GM18508 (cell line): ENCODE measurements around the gene DCTD.

Source experiments
- ATAC-seq: cut with Tn5 transposase; IDR thresholded peaks from one replicate; pipeline ENCODE4 v1.9.1; 2021; ENCODE audit warnings: moderate number of reproducible peaks; ENCODE audit not compliant: insufficient read depth, unreplicated experiment

Gene DCTD

DNA sequence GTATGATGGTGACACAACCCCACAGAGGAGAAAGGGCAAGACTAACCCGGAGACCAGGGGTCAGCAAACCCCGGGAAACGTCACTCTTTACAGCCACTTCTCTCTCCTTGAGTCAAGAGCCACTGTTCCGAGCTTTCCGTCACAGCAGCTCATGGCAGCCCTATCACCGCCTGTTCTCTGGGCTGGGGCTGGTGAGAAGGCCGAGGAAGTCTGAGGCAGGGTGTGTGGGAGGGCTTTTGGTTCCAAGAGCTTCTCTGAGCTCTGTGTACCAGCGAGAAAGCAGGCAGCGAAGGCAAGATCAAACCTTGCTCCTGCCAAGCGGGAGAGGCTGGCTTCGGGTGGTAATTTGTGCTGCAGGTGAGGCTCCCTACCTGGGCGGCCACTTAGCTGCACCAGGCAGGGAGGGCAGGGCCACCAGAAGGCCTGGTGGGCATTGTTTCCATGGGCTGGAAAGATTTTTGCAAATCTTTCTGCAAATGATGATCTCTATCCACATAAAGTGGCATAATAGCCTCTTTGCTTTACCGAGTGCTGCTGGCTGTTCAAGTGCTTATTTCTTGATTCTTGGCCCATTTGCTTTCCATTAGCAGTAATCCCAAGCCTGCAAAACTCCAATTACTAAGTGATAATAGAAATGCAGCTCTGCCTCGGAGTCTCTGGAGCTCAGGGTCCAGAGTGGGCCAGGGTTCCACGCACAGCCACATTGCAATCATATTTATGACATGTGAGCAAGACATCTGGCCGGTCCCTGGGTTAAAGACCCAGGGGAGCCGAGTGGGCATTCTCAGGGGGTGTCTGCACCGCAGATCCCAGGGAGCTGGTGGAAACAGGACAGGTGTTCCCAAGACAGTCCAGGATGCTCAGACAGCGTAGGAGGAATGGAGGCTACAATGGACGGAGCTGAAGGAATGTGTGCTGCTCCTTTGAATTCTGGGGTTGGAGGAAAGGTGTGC lies 41.5 kb downstream of the DCTD start:
- ATAC-seq, result no peak

DNA sequence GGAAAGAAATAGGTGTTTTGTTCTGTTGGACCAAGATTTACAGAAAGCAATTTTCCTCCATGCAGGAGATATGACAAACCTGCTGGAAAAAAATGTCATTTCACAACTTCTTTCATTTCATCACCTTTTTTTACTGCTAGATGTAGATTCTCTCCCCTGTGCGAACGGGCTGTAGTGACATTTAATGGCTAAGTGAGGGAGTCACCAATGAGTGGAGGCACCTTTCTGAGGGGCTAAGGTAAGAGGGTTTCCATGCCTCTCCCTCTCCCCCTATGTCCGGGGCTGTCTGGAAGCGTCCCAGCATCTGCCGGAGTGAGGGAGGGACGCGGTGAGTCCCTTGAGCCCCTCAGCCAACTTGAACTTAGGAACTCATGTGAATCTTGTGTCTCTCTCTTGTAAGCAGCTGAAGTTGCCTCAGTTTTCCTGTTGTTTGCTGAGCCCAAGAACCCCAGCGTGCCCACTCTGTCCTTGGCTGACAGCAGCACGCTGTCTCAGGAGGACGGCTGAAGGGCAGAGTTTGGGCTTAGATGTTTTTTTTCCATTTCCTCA lies 42.3 kb downstream of the DCTD start:
- no peak for ATAC-seq

DNA sequence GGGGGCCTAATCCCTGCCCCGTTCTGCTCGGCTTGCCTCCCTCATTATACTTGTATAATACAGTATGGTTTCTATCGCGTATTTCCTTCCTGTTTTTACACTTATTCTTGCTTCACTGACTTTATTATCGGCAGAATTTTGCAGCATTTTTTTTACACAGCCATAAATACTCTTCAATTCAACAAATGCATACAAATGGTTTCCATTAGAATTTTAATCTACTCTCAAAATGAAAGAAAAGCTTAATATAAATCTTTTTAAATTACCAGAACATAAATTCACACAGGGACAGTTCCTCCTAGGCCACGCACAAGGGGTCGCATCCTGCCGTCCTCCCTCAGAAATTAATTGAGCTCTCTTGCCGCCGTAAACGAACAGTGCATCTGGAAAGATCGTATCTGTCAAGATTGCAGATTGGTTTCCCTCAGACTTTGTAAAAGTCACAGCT lies 42.9 kb downstream of the DCTD start:
- ATAC-seq, result no peak

DNA sequence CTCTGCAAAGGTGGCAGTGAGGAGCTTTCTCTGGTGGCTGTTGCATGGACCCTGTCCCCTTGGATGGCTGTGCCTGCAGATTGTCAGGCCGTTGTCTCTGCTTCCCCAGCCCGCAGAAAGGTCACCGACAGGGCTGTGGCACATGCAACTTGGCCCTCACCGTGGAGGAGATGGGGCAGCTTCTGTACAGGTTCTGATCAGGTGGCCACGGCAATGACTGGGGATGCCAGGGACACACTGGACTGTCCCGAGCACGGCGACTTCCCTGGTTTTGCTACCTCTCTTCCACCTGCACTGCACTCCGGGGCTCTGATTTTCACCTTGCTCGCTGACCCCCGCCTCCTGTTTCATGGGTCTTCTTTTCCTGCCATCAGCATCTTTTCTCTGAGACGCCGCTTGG lies 43.5 kb downstream of the DCTD start:
- no peak for ATAC-seq

DNA sequence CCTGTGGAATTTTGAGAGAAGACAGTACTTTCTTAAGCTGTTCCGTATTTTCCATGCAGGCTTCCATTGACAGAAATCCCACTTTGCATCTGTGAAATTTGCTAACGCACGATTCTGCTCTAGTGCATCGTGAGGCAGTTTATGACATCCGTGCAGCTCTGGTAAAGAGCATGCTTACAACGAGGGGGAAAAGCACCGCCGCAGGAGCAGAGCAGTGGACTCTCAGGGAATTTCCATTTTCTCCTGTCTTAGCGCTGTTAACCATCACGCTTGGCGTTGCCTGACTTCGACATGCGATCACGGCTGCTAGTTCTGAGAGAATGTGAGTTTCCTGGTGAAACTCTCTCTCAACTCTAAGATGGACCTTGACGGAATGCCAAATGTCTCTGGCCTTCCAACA lies 43.9 kb downstream of the DCTD start:
- ATAC-seq, result no peak

DNA sequence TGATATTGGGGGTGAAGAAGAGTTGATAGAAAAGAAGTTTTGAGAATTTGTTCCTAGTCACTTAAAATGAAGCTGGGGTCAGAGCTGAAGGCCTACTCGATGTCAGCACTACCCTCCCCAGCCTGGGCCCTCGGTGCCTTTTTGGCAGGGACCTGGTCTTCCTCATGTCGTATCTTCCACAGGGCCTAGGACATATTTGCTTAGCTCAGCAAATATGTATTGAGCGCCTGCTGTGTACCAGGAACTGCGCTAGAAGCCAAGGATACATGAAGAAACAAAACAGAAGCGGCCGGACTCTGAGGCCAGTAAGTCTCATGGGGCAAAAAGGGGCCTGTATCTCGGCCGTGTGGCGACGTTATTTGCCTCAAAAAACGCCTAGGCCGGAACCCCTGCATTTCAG lies 44.3 kb downstream of the DCTD start:
- ATAC-seq, result no peak

DNA sequence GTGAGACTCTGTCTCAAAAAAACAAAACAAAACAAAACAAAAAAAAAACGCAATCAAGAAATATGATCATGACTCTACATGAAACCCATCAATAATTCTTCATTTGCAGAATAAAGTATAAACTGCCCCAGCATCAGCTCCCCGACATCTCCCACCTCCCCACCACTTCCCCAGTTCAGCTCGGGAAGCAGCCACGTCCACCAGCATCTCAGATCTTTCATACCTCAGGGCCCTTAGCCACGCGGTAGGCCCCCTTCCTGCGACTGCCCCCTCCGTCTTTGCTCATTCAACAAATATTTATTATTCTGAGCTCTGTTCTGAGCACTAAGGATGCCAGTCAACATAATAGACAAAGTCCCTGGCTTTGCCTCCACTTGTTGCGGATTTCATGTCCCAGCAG lies 45.6 kb downstream of the DCTD start:
- ATAC-seq, result no peak

DNA sequence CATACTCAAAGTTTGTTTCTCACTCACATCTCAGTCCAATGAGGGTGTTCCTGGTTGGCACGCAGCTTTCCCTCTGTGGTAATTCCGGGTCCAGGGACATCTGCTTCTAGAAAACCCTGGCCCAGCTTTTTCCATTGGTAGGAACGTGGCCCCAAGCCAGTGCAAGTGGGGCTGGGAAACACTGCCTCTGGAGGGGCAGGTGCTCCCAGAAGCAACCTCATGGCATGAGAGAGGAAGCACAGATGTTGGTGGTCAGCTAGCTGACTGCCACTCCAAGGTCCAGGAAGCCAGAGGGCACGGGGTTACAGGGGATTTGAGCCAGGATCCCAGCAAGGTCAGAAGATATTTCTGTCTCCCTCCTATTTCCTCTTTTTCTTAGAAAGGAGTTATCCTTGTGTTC lies 47.5 kb downstream of the DCTD start:
- ATAC-seq, result no peak

DNA sequence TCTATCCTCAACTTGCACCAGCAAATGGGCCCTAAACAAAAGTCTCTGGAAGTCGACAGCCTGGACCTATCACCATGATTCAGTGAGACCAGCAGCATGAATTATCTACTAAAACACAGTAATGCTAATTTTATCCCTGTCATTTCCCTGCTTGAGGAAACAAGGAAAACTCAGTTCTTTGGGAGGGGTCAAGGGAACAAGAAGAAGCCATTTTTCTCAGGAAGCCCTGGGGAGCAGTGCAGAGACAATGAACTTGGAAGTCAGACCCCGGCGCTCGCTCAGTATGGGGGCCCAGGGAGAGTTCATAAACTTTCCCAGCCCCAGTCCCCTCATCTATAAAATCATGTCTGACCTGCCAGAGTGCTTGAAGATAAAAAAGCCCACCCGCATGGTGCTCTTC lies 50.4 kb downstream of the DCTD start:
- ATAC-seq, result no peak

DNA sequence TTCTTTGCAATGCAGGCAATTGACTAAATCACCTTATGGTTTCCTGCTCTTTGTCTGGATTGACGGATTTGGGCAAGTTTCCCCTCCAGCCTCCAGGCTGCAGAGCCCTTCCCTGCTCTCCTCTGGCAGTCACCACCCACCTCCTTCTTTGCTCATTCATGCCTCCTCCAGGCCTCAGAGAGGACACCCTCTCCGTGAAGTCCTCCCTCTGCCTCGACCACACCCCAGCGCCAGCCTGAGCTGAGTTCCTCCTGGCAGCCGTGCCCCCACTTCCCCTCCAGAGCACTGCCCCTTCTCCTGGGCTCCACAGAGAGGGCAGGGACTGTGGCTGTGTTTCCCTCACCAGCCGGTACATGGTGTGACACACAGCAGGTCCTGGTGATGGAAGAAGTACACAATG lies 53.7 kb downstream of the DCTD start:
- no peak for ATAC-seq

DNA sequence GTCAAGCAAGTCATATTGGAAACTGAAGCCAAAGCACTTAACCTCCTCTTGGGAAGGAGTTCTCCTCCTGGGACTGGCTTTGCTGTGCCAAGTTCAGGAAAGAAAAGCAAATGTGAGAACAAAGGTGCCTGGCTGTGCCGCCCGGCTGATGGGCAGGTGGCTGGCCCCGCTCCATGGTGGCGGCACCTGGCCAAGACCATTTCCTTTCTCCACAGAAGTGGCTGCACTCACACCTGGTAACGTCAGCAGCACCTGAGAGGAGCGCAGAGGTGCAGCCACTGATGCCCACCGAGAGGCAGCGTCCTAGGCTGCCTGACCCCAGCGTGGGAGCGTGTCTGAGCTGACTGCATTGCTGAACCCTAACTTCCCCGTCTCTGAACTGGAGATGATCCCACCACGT lies 54.3 kb downstream of the DCTD start:
- ATAC-seq, result no peak

DNA sequence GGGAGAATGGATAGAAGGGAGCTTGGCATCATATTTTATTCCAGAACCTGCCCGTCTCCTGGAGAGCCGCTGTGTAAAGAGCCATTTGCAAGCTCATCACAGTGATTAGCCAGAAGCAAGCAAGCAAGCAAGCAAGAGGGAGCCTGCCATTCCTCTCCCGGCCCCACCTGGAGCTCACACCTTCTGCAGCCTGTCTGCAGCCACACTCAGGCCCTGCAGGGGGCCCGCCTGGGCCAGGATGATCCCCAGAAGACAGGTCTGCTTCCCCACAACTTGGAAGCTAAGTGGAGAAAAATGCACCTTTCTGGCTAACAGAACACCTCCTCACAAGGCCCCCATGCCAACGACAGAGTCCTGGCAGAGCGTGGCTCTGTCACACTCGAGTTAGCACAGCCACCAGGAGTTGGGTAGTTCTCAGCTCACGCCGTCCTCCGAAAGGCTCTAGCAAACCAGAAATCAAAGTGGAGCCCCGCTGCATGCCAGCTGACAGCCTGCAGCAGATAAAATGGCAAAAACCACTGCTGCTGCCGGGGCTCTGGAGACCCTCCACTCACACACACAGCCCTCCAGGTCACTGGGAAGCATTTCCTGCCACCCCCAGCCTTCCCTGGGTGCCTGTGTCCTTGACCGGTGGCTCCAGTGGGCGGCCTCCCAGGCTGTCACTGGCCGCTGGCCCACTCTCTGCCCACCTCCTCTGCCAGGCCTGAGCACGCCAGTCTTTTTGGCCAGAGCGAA lies 54.9 kb downstream of the DCTD start:
- ATAC-seq, result no peak

DNA sequence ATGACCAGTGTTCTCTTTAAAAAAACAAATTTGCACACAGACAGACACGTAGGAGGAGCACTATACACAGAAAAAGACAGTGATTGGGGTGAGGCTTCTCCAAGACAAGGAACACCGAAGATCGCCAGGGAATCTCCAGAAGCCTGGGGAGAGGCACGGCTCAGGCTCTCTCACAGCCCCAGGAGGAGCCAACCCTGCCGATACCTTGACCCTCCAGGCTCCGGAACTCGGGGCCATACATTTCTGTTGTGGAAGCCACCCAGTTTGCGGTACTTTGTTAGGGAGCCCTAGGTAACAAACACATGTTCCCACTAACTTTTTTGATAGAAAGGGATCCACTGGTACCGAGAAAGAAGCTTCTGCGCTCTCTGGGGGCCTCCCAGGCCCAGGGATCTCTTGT lies 55.8 kb downstream of the DCTD start:
- ATAC-seq, result no peak

DNA sequence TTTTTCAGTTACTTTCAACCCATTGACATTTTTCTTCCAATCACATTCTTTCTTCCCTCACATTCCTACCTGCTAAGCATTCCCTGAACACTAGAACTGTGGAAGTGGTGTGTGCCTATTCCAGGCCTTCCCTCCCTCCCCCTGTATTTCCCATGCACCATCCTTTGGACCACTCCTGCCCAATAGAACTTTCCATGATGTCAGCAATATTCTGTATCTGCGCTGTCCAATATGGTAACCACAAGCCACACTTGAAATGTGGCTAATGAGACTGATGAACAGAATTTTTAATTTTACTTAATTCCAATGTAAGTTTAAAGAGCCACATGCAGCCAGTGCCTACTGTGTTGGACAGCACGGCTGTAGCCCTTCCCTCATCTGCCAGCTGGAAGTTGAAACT lies 57.5 kb downstream of the DCTD start:
- ATAC-seq, result no peak

DNA sequence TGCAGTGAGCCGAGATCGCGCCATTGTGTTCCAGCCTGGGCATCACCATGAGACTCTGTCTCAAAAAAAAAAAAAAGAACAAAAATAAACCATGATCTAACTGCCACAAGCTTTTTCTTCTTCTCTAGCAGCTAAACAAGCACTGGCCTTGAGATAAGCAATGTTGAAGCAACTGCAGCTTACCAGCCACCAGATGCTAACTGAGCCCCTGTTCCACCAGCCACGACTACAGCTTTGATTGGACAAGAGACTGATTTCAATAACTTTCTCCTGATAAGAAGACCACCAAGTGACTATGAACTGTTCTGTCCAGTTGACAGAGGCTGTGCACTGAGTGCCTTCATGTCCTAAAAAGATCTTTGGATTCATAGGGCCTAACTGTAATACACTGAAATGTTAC lies 58.5 kb downstream of the DCTD start:
- no peak for ATAC-seq

DNA sequence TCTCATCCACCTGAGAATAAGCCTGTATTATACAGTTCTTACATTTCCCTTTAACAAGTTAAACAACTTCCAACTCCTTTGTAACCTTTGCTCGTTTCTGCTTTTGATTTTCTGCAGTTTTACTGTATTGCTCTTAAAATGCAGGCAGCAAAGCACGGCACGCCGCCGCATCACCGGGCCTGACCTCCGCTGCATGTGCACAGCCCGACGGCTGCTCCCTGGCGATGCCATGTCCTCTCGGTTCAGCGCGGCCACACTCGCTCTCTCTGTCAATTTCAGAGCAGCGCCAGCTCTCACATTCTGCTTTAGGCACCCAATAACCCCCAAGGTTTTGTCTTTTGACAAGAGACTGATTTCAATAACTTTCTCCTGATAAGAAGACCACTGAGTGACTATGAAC lies 60.3 kb downstream of the DCTD start:
- no peak for ATAC-seq

DNA sequence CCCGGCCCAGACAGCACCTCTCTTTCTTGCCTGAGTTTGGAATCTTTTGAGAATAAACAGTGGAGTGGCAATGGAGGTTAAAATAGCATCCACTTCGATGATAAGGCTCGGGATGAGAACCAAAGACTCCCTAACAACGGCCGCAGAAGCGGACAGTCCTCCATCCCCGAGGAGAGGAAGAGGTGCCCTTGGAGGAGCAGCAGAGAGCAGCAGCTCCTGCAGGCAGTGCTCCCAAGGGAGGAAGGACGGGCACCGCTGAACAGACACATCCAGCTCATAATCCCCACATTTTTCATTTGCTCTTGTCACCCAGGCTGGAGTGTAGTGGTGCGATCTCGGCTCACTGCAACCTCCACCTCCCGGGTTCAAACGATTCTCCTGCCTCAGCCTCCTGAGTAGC lies 61.3 kb downstream of the DCTD start:
- ATAC-seq, result no peak

DNA sequence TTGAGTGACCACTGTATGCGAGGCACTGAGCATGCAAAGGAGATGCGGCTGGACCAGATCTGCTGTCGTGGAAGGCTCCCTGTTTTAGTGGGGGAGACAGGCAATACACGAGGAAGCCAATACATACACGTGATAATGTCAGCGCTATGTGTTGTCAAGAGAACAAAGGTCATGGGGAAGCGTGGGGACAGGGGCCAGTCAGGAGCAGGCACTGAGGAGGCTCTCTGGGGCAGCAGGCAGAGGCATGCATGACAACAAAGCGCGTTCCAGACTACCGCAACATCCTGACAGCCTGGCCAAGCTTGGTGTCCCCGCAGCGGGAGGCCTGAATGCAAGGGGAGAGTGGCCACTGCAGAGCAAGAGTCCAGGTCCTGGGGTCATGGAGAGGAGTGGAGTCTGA lies 61.9 kb downstream of the DCTD start:
- ATAC-seq, result no peak

DNA sequence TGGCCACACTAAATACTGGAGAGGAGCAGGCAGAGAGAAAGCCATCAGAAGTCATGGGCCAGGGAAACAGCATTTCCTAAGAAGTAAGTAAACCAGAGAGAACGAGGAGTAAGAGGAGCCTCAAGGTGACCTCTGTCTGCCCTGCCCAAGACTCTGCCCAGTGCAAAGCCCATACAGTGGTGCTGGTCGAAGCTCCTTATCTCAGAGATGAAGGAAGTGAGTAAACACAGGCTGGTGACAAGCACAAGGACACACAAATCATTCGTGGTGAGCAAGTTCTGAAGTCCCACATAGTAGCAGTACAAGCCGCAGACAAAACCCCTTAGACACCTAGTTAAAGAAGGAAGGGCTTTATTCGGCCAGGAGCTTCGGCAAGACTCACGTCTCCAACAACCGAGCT lies 62.7 kb downstream of the DCTD start:
- no peak for ATAC-seq

DNA sequence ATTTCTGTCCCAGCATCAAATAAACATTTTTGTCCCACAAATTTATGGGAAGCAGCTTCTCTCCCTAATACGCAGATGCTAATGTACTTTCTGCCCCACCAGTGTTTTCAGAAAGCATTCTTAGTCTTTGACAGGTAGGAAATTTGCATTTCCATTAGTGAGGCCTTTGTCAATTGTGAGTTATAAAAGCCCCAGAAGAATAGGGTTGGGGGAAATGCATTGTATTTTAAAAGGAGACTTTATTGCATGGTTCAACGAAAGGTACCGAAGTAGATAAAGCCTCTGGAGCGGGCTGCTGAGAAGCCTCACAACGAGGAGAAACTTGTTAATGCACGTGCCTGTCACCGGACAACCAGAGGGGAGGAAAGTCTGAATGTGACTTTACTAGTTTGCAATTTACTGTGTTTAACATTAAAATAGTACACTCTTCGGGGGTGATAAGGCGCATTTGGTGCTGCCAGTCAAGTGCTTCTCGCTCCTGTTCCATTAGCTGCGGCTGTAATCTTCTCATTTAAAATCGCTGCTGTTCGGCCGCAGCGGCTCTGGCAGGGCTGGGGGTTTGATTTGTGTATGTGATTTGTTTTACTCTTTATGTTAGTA lies 63.4 kb downstream of the DCTD start:
- no peak for ATAC-seq

DNA sequence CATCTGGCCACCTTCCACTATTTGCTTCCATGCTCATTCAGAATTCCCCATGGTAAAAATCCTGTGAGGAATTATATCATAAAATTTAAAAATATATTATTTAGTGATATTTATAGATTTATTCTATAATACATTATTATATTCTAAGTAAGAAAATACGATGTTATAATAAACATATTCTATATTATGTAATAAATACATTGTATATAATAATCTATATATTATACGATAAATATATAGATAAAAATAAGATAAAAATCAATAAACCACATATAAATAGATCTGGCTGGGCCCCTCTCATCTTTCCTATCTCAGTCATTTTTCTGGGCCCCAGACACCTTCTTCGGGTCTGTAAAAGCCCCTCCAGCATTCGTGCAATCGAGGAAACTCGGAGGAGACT lies 68.5 kb downstream of the DCTD start:
- ATAC-seq, result no peak
